Measurements from ENCODE around the gene MAN1B1.
"Not testable (repeated sequence)": the region's sequence is repeated elsewhere in the genome, so short reads cannot be mapped to it uniquely, and the experiment has no call there.

Gene MAN1B1

DNA sequence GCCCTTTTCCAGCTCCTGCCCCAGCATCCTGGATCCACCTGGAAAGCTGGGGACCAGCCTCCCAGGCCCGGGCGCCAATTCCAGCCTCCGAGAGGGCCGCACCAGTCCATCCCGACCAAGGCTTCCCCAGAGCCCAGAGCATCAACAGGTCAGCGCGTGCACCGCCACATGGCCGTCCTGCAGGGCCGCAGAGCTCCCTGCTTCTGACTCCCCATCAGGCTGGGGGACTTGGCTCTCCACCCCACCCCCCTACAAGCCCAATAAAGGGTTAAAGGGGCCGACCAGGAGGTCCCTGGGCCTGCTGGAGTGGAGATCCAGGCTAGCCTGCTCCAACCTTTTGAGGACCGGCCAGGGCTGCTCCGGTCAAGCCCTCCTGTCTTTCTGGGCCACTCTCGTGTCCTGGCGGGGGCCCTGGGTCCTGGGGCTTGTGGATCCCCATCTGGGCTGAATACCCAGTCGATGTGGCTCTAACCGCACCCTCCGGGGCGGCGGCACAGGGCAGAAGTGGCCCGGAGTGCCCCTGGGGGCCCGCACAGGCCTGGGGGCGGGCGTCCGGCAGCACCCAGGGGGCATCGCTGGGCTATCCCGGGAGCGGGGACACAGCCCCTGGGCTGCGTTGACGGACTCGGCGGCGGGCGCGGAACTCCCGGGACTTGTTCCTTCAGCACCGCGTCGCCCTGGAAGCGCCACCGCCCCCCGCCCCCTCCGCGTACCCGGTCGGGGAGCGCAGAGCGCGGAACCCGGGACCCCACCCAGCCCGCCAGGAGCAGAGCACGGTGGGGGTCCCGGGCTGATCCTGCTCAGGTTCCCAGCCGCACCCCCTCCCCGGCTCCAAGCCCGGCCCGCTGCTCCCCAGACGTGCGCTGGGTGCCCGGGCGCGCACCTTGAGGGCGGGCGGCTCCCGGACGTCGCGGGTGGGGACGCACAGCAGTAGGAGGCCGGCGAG, 33.5 kb upstream of the MAN1B1 start:
- no peak for DNase-seq

DNA sequence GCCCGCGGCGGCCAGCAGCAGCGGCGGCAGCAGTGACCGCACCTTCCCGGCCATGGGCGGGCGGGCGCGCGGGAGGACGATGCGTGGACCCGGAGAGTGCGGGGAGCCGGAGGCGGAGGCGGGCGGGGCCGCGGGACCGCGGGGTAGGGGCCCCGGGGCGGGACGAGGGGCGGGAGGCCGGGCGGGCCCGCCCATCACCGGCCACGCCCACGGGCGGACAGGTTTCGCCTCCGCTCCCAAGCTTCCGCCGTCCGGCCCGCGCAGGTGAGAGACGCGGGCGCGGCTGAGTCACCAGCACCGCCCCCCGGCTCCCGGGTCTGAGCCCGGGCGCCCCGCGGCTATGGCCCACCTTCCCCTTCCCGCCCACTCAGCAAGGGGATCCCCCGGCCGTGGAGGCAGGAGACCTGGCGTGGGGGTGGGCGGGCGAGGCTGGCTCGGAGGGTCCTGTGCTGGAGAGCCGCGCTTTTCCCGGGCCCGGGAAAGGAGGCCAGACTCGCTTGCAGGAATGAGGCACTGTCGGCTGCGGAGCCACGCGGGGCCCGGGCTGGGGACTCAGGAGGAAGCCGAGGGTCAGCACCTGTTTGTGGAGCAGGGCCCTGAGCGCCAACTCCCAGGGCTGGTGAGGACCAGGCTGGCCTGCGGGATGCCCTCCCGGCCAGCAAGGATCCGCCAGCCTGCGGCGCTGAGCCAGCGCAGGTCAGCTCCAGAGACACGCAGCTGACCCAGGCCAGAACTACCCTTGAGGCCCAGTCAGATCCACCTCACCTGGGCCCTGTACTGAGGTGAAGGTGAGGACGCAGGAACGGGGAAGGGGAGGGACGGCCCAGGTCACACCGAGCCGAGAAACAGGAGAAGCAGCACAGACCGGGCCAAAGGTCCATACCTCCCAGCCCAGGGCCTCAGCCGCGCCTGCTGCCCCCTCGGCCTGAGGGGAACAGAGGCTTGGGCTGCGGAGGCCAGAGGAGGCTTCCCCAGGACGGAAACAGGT, 32.5 kb upstream of the MAN1B1 start, which contains the start of gene ENTPD2:
TSS of gene ENTPD2 (minus strand) at position 118 of the 988 bp plus-strand sequence. CDS start at position 54, 64 bp downstream.
- peak; percentile 50 for DNase-seq

DNA sequence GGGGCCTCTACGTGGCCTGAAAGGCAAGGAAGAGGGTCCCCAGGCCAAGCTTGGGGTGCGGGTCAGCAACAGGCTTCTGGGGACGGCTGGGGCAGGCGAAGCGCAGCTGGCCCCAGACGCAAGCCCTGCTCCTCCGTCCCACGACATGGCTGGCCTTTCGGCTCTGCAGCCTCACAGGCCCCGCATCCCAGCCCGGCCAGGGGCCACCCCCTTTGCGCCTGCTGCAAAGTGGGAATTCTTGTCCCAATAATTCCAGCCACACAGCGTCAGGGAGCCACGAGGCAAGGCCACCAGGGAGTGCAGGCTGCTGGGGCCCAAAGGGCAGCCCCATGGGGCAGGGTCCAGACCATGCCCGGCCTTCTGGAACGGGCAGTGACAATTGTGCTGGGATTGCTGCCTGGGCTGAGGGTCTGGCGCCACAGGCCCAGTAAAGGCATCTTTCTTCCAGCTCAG, 31.8 kb upstream of the MAN1B1 start:
- DNase-seq: no peak

DNA sequence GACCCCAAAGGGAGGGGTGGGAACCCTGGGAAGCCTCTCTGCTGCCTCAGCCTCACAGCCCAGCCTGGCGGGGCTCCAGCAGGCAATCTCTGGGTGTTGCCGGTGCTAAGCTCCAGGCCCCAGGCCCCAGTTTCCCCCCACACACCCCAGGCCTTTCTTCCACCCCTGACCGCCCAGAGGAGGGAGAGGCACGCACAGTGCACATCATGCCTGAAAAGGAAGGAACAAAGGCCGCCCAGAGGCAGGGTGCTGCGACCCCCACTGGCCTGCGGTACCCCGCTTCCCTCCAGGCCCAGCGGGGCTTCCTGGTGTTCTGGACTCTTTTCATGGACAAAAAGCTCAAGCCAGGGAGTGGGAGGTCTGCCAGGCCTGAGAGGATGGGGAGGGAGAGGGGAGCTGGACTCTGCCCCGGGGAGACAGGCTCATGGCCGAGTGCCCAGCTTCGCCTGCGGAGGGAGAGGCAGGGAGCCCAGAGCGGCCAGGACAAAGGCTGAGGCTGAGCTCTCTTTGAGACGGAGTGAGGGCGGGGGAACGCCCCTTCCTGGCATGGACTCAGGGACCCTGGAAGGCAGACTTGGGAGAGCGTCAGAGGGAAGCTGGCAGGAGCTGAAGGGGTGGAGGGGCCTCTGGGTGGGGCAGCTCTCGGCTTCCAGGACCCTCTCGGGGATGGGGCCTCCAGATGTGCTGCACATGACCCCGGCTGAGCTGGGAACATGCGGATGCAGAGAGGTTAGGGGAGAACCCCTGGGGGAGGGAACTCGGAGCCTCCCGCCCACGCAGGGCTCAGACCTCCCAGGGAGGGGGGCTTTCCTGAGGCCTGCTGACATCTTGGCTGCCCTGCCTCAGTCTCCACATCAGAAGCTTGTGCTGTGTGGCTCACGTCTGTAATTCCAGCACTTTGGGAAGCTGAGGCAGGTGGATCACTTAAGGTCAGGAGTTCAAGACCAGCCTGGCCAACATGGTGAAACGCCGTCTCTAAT, 31.1 kb upstream of the MAN1B1 start:
- DNase-seq: no peak

DNA sequence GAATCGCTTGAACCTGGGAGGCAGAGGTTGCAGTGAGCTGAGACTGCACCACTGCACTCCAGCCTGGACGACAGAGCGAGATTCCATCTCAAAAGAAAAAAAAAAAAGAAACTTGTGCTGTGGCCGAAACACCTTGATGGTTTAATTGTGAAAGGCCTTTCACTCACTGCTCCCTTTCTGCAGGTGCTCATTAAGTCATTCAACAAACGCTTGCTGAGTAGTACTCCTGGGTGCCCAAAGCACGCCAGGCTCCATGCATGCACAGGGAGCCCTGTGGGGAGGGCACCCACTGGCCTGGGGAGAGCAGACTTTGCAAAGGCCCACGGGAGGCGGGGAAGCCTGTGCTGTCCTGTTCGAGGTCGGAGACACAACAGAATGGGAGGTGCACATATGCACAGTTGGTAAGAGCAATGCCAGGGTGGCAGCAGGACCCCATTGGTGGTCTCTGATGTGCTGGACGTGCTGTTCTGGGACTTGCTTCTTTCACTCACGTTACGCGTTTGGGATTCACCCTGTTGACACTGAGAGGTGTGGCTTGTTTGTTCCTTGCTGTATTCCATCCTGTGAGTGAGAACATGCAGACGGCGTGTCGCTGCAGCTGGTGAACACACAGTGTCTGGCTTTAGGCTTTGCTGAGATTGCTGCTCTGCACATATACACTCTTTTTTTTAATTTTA, 29.9 kb upstream of the MAN1B1 start:
- no peak for DNase-seq

DNA sequence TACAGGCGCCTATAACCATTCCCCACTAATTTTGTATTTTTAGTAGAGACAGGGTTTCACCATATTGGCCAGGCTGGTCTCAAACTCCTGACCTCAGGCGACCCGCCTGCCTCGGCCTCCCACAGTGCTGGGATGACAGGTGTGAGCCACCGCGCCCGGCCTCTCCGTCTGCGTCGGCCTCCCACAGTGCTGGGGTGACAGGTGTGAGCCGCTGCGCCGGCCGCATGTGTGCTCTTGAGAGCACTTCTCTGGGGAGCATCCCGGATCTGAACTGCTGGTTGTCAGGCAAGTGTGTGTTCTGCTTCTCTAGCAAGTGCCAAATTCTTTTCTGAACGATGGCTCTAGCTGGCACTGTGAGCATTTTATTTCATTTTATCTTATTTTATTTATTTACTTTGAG, 29.2 kb upstream of the MAN1B1 start:
- no peak for DNase-seq

DNA sequence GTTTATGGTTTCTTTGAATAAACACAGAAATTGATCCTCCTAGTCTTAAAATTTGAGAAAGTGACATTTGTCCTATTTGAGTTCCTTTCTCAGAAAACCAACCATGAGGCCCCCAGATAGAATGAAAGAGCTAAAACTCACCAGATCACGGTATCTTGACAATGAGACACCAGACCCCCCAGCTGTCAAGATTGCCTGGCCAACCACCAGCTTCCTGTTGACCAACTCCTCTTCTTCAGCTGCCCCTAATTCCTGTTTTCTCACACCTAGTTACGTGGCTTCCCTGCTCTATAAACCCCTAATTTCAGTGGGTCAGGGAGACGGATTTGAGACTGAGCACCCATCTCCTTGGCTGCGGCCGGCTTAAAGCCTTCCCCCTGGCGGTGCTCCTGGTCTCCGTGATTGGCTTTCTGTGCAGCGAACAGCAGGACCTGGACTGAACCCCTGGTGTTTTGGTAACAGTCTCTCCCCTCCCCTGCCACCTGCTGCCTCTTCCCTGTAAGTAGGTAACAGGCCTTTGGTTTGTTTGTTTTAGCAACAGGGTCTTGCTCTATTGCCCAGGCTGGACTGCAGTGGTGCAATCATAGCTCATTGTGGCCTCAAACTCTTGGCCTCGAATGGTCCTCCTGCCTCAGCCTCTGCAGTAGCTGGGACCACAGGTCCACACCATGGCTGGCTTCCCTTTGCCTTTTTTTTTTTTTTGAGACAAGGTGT, 28.1 kb upstream of the MAN1B1 start:
- DNase-seq: no peak

DNA sequence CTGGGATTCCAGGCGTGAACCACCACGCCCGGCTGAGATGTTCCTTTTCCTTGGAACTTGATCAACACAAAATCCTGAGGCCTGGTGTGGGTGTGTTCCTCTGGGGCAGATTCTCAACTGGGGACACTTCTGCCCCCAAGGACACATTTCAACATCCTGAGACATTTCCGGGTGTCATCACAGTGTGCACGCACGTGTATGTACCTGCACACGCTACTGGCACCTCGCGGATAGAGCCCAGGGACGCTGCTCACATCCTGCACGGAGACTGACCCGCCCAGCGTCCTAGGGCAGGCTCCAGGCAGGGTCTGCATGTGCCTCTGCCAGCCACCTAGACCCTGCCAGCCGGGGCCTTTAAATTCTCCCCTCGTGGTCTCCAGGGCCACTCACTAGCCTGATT, 24.4 kb upstream of the MAN1B1 start:
- no peak for DNase-seq

DNA sequence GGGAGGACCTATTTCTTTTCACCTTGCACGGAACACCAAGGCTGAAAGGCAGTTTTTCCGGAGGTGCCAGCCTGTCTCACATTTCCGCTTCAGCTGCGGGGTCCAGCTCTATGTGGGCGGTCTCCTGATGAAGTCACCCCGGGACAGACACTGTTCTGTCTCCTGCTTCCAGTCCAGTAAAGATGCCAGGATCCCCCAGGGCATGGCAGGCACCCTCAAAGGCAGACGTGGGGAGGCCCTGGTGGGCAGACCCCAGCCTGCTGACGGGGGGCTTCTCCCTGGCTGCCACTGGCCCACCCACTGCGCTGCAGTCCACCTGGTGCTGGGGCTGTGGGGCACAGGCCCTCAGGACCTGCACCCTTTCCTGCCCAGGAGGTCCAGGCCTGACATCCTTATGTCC, 24.0 kb upstream of the MAN1B1 start:
- not testable (repeated sequence) for DNase-seq

DNA sequence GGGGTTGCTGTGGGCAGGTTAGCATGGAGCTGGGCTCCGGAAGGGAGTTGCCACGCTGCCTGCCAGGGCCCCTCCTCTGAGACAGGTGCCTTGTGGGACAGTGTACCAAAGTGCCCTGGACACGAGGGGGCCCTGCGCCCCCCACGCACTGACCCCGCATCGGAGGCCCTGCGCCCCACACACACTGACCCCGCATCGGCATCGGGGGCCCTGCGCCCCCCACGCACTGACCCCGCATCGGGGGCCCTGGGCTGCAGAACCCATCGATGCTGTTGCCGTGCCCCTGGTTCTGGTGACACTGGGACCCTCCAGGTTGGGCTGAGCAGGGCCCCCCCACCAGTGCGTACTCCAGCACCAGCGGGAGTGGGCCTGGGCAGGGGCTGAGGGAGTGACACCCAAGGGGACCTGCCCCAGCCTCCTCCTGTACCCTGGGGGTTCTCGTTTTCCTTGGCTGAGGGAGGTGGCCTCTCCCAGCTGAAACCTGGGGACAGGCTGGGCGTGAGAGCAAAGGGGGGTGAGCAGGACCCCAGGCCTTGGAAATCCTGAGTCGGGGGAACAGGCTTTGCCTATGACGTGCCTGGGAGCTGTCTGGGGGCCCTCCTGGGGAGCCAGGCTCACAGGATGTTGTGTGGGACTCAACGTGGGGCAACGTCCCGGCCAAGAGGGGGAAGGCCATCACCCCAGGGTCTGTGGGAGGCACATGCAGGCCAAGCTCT, 23.3 kb upstream of the MAN1B1 start:
- DNase-seq: no peak

DNA sequence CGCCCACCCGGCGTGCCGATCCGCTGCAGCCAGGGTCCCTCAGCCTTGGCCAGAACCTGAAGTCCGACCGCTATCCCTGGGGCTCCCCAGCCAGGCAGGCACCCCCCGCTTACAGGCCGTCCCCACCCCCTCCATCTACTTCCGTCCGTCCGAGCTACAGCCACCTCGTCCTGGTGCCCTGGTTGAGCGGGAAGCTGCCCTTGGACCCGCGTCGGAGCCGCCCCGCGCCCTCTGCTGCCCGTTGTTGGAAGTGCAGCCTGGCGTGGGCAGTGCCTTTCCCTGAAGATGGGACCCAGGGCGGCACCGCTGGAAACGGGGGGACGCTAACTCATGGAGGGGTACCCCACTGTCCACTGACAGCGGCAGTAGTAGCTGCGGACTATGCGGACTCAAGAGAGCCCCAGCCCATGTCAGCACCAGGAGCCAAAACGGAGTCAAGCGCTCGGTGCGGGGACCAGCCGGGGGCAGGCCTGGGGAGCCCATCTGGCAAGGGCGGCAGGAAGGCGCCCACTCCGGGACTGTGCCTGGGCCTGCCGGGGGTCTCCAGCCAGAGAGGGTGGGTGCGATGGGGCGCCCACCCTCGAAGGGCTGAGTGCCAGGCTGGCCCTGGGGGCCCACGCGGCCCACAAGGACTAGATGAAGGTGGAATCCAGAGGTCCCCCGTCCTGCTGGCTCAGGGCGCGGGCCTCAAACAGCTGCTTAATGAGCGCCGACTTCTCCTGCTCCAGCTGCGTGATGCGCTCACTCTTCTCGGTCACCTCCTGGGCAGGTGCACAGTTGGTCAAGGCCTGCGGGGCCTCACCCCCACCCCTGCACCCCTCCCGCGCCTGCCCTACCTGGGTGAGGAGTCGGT, 22.5 kb upstream of the MAN1B1 start:
- DNase-seq: peak; percentile 58

DNA sequence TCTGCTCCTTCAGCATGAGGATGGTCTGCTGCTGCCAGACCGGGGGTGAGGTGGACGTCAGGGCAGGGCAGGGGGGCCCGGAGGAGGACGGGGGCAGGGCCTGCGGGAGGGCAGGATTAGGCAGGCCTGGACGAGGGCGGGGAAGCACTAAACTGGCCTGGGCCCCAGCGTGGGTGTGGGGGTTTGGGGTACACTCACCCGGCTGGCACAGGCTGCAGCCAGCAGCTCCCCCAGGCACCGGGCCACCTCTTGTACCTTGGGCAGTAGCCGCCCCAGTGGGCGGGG, 22.0 kb upstream of the MAN1B1 start:
- DNase-seq: no peak

DNA sequence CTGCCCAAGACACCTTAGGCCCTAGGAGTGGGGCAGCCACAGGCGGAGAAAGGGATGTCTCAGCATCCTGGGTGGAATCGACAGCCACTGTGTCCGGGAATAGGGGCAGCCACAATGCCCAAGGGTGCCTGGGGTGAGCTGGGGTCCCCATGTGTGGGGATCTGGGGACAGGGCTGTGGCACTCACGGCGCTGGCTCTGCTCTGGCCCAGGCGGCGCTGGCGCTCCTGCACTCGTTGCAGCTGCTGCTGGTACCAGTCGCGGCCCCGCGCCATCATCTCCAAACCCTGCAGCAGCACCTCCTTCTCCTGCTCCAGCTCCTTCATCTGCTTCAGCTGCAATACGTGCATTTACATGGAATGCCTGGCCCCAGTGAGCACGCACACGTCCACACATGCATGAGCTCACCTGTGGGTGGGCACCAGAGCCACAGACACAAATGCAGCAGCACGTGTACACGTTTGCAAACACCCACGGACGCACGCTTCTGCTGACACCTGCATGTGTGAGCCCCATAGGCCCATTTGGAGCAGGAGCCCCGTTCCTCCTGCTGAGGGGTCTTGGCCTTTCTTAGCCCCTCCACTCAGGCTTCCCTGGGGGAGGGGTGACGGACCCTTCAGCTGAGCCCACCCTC, 21.3 kb upstream of the MAN1B1 start:
- DNase-seq: no peak

DNA sequence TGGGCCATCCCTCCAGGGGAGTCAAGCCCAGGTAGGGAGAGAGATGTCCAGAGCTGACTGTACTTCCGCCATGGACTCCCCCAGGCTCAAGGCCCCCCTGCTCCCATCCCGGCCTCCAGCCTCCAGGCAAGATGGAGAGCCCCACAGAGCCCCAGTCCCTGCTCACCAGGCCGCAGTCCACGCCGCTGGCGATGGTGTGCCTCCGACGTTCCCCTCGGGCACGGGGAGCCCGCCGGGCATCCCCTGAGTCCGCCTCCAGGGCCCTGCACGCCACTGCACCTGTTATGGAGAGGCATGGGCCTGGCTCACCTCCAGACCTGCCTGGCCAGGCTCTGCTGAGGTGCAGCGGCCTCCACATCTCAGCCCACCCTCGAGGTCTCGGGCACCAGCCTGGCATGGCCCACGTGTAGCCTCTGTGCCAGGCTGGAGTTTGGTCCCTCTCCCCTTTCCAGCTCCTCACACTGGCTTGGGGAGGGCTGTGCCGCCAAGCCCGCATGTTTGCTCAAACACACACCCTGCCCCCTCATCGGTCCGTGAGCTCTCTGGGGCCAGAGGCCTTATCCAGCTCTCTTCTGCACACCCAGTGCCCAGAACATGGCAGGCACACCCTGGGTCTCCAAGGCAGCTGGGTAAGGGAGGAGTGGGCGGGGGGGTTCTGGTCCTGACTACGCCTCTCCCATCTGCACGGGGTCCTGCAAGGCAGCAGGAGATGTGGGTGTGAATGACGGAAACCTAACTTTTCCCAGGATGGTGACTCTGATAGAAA, 20.5 kb upstream of the MAN1B1 start:
- no peak for DNase-seq

DNA sequence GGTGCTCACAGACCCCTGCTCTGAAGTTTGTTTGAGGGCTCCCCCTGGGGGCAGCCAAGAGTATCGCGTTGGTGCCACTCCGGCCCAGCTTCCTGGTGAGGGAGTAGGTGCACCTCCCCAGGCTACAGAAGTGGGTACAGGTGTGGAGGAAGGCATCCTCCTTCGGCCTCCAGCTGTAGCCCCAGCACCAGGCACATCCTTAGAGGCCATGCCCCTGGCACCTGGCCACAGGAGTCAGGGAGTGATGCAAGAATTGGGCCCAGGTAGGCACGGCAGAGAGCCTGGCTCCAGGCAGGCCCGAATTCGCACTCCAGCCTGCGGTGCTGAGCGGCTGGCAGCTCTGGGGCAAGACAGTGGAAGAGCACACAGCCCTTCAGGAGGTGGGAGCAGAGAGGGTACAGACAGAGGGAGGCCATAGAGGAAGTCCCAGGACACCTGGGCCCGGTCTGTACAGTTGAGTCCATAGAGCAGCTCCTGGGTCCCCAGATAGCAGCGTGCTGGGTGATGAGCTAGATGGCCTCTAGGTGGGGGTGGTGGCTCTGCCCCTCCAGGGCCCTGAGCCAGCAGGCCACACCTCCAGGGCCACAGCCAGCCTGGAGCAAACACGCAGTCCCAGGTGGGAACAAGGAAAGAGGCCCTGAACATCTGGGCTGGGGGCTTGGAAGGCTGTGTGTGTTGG, 18.8 kb upstream of the MAN1B1 start:
- DNase-seq: peak; percentile 92

DNA sequence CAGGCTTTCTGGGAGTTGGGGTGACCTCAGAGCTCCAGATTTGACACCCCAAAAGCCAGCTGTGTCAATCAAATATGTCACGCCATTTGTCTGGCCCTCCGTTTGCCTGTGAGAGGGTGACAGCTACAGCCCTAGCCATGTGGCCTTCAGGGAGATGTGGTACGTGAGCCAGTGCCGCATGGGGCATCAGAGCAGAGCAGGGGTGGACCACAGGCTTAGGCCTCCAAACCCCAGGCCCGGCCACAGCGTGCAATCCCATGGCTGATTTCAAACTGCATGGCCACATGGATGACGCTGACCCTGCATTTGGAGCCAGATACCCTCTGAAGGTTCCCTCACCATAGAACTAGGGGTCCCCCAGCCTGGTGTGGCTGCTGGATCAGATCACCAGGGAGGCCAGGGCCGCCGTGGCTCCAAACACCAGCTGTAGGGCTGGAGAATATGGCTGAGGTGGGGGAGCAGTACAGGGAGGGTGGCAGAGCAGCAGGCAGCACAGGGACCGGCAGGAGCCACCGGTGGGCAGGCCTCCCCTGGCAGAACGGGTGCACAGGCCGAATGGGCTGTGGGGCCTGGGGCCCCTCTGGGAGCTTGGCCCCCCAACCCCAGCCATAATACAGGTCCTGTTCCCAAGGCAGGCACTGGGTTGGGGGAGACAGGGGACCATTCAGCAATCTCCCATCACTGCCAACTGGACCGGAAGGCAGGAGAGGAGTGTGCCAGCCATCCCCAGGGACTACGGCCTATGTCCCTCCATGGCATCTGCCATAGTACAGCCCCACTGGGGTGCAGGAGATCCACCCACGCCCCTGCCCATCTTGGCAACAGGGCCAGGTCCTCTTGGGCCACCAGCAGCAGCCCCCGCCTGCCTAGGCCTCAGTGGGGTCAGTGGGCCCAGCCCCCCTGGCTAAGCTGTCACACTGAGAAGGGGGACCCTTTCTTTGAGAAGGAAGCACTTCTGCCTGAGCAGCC, 18.0 kb upstream of the MAN1B1 start:
- DNase-seq: no peak
